Effector memory CD4-positive, alpha-beta T cell (primary cell): ENCODE data around the gene TRRAP.

ENCODE experiments used
- DNase-seq, 3 donors: peaks; one replicate each; pipeline ENCODE4 v3.0.0-alpha.2; 2020
- H3K27ac ChIP-seq: 2 replicates; pipeline ENCODE4 v1.7.0; 2013; ENCODE audit warnings: mild to moderate bottlenecking, low read length, moderate library complexity; ENCODE audit not compliant: insufficient read depth, poor library complexity, severe bottlenecking
- H3K27me3 ChIP-seq: replicated peaks from 2 replicates; pipeline ENCODE4 v1.7.0; 2013; ENCODE audit warnings: mild to moderate bottlenecking, low read length; ENCODE audit not compliant: insufficient read depth, control insufficient read depth, poor library complexity, severe bottlenecking
- H3K36me3 ChIP-seq: 2 replicates; pipeline ENCODE4 v1.7.0; 2013; ENCODE audit warnings: mild to moderate bottlenecking, low read length, moderate library complexity; ENCODE audit not compliant: control insufficient read depth, insufficient read depth
- H3K4me1 ChIP-seq: 2 replicates; pipeline ENCODE4 v1.7.0; 2013; ENCODE audit warnings: low read length, mild to moderate bottlenecking; ENCODE audit not compliant: control insufficient read depth, insufficient read depth, poor library complexity, severe bottlenecking
- H3K4me3 ChIP-seq: 2 replicates; pipeline ENCODE4 v1.7.0; 2013; ENCODE audit warnings: low read length, low read depth, mild to moderate bottlenecking; ENCODE audit not compliant: insufficient read depth, poor library complexity, severe bottlenecking
- H3K9me3 ChIP-seq: 2 replicates; pipeline ENCODE4 v1.7.0; 2013; ENCODE audit warnings: mild to moderate bottlenecking, low read length, moderate library complexity; ENCODE audit not compliant: control insufficient read depth

The TRRAP gene

DNA sequence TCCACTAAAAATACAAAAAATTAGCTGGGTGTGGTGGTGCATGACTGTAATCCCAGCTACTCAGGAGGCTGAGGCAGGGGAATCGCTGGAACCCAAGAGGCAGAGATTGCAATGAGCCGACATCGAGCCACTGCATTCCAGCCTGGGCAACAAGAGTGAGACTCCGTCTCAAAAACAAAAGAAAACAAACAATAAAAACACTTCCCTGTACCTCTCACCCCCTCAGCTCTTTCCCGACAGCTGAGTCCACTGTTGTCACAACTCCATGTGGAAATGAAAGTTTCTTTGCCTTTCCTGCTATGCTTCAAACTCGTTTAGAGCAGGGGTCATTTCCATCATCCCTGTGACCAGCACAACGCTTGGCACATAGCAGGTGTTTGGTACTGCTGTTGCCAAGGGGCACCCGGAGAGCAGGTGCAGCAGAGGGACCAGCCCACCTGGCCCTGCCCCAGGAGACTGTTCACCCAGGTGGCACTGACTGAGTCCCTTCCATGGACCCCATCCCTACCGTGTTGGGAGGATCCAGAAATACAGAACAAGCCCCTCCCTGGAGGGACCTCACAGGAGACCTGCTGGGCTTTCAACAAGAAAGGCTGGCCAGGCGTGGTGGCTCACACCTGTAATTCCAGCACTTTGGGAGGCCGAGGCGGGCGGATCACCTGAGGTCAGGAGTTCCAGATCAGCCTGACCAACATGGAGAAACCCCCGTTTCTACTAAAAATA, 13.4 kb upstream of the TRRAP start:
- Histone ChIP-seq H3K4me1 (peaks cover 6% of the 10 kb centered on the region), H3K4me3 (no peak overlapping the region), H3K27ac (no peak overlapping the region), H3K27me3 (no peaks in the 10 kb centered on the region), H3K36me3 (no peaks in the 10 kb centered on the region), H3K9me3 (no peaks in the 10 kb centered on the region)
- no peak for DNase-seq

GRCh38 chr7:98866351-98866750, 12.0 kb upstream of the TRRAP start:
- Histone ChIP-seq H3K36me3 (no peaks in the 10 kb centered on the region), H3K4me3 (no peak overlapping the region), H3K4me1 (peaks cover 12% of the 10 kb centered on the region), H3K27me3 (peaks cover 6% of the 10 kb centered on the region), H3K9me3 (no peaks in the 10 kb centered on the region), H3K27ac (no peak overlapping the region)
- no peak for DNase-seq

DNA sequence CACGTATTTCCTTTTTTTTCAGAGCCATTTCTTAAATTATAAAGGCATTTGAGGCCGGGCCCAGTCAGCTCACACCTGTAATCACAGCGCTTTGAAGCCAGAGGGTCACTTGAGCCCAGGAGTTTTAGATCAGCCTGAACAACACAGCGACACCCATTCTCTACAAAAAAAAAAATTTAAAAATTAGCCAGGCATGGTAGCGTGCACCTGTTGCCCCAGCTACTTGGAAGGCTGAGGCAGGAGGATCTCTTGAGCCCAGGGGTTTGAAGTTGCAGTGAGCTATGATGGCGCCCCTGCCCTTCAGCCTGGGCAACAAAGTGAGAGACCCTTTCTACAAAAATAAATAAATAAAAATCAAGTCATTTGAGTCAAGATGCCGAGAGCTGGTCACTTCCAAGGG, 11.6 kb upstream of the TRRAP start:
- Histone ChIP-seq H3K36me3 (no peaks in the 10 kb centered on the region), H3K4me3 (no peak overlapping the region), H3K4me1 (peaks cover 12% of the 10 kb centered on the region), H3K9me3 (no peaks in the 10 kb centered on the region), H3K27me3 (peaks cover 6% of the 10 kb centered on the region), H3K27ac (no peak overlapping the region)
- no peak for DNase-seq

DNA sequence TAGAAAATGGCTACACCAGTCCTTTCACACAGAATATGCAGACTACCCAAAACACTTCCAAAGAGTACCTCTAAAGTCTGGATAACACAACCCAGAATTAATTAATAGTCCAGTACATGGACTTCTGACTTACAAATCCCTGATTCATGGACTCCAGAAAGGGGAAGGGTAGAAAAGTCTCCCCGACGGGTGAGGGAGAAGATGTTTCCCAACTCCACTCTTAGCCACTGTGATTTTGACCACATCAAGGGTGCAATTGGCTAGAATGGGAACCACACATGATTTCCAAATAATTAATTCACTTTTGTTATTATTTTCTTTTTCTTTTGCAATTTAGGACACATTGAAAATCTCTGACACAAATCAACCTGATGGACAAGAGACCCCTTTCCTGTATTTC, 9.9 kb upstream of the TRRAP start:
- DNase-seq = no peak
- no peaks in the 10 kb centered on the region for H3K36me3 ChIP-seq
- no peaks in the 10 kb centered on the region for H3K9me3 ChIP-seq
- peaks cover 12% of the 10 kb centered on the region for H3K4me1 ChIP-seq
- no peak overlapping the region for H3K27ac ChIP-seq
- H3K4me3 ChIP-seq = no peak overlapping the region
- peaks cover 6% of the 10 kb centered on the region for H3K27me3 ChIP-seq

GRCh38 chr7:98869027-98869596, 9.2 kb upstream of the TRRAP start:
- Histone ChIP-seq H3K4me3 (peak overlapping the region; percentile 52), H3K27me3 (peaks cover 6% of the 10 kb centered on the region), H3K27ac (no peak overlapping the region)

DNA sequence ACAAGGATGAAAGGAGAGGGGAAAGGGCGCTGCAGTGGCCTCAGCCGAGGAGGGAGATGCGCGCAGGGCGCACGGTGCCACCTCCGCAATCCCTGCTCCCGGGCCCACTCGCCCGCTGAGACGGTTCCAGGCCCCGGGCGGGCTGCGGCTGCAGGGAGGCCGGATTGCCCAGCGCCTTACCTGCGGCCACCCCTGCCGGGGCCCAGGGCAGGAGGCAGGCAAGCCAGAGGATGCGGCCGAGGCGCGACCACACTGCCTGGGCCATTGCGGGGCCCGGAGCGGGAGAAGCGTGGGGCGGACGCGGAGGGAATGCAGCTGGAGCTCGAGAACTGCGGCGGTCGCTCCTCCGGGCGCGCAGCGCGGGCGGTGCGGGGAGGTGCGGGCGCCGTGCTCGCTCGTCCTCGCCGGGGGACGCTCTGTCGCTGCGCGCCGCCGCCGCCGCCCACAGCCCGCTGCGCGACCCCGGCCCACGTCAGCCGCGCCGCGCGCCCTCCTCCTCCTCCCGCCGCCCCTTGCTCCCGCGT, 8.7 kb upstream of the TRRAP start, which contains the start of gene TMEM130:
Gene TMEM130 (minus strand): TSS at position 418 of the 524 bp plus-strand sequence. CDS start 153 bp downstream, at position 265.
- Histone ChIP-seq H3K36me3 (no peaks in the 10 kb centered on the region), H3K9me3 (no peaks in the 10 kb centered on the region), H3K4me1 (peaks cover 12% of the 10 kb centered on the region), H3K27ac (no peak within 1 kb of the TSS), H3K4me3 (peak within 1 kb of the TSS; percentile 52), H3K27me3 (peaks cover 6% of the 10 kb centered on the region)
- DNase-seq = no peak

More at GRCh38 chr7:98869027-98869596, 9.2 kb upstream of the TRRAP start:
- Histone ChIP-seq H3K9me3 (no peaks in the 10 kb centered on the region), H3K36me3 (no peaks in the 10 kb centered on the region), H3K4me1 (peaks cover 12% of the 10 kb centered on the region)
- no peak for DNase-seq

GRCh38 chr7:98870121-98870651, 8.1 kb upstream of the TRRAP start:
- Histone ChIP-seq H3K27me3 (peaks cover 6% of the 10 kb centered on the region), H3K27ac (no peak overlapping the region), H3K9me3 (no peaks in the 10 kb centered on the region), H3K4me3 (peak overlapping the region; percentile 52), H3K4me1 (peaks cover 12% of the 10 kb centered on the region), H3K36me3 (no peaks in the 10 kb centered on the region)
- peak; percentile 37 to 51 (median 50) for DNase-seq

DNA sequence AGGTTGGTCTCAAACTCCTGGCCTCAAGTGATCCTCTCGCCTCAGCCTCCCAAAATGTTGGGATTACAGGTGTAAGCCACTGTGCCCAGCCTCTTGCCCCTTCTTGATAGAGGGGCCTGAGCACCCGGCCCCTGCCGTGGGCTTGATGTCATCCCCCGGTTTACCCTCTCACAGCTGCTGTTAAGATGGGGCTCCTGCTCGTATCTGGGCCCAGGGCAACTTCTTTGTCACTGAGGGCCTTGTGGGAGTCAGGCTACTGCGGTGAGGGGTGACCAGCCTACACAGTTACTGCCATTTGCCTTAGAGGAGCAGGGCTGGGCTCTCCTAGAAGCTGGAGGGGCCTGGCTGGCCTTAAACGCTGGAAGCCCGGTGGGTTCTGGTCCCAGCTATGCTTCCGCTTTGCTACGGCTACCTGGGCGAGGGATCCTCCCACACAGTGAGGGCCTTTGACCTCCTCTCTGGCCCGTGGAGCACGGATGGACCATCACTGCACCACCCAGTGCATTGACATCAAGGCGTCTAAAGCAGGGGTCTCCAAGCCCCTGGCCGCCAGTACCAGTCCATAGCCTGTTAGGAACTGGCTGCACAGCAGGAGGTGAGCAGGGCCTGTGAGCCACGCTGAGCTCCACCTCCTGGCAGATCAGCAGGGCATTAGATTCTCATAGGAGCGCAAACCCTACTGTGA, 7.4 kb upstream of the TRRAP start:
- Histone ChIP-seq H3K4me1 (peaks cover 12% of the 10 kb centered on the region), H3K4me3 (peak overlapping the region; percentile 52)
- DNase-seq = no peak

DNA sequence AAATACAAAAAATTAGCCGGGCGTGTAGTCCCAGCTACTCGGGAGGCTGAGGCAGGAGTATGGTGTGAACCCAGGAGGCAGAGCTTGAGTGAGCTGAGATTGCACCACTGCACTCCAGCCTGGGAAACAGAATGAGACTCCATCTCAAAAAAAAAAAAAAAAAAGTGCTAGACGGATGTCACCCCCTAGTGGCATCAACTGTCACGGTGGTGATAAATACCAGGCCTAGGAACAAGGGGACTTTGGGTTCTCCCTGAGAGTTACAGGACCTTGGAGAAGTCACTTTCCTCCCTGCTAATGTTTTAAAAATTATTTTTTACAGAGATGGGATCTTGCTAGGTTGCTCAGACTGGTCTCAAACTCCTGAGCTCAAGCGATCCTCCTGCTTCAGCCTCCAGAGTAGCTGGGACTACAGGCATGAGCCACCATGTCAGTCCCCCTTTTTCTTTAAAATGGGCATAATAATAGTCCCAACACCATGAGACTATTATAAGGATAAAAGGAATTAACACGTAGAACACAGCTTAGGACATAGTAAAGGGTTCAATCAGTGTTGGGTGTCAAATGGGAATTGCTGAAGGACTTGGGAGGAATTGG, 5.9 kb upstream of the TRRAP start:
- peaks cover 6% of the 10 kb centered on the region for H3K27me3 ChIP-seq
- no peaks in the 10 kb centered on the region for H3K36me3 ChIP-seq
- peaks cover 12% of the 10 kb centered on the region for H3K4me1 ChIP-seq
- H3K27ac ChIP-seq = no peak overlapping the region
- H3K4me3 ChIP-seq = no peak overlapping the region
- DNase-seq = no peak
- no peaks in the 10 kb centered on the region for H3K9me3 ChIP-seq

More for the DNA sequence above, 7.4 kb upstream of the TRRAP start:
- no peak overlapping the region for H3K27ac ChIP-seq
- no peaks in the 10 kb centered on the region for H3K9me3 ChIP-seq
- H3K27me3 ChIP-seq = peaks cover 6% of the 10 kb centered on the region
- no peaks in the 10 kb centered on the region for H3K36me3 ChIP-seq
